Aorta (tissue), 5 donors: ENCODE measurements around the gene NPR3. TPM values are rescaled to one million over a fixed set of nuclear protein-coding genes. Genes with fewer than 3 reads are reported as not detected.
"Not testable (repeated sequence)": the region's sequence is repeated elsewhere in the genome, so short reads cannot be mapped to it uniquely, and the experiment has no call there.

ENCODE experiments used
- ATAC-seq: fragments of 200-7000 bp; cut with Tn5 transposase; one replicate; pipeline ENCODE4 v1.9.1; 2022; ENCODE audit warnings: moderate library complexity; ENCODE audit not compliant: low FRiP score
- DNase-seq, 2 donors: peaks; one replicate each; pipeline ENCODE4 v3.0.0-alpha.2; 2020
- H3K27ac ChIP-seq, 2 donors: one replicate each; pipeline ENCODE4 v1.5.1; 2013; ENCODE audit warnings: low read length in 2 of 2, mild to moderate bottlenecking in 2 of 2, moderate library complexity in 2 of 2, control low read depth in 1 of 2, inconsistent platforms in 1 of 2, low read depth in 1 of 2
- H3K27me3 ChIP-seq, 2 donors: one replicate each; pipeline ENCODE4 v1.6.1; 2013; ENCODE audit warnings: control low read depth in 1 of 2, low read length in 1 of 2, mild to moderate bottlenecking in 1 of 2, moderate library complexity in 1 of 2; ENCODE audit not compliant: insufficient read depth in 2 of 2, control insufficient read depth in 1 of 2
- H3K36me3 ChIP-seq, 2 donors: one replicate each; pipeline ENCODE4 v1.6.1; 2013; ENCODE audit warnings: control low read depth in 1 of 2, low read length in 1 of 2, mild to moderate bottlenecking in 1 of 2; ENCODE audit not compliant: insufficient read depth in 2 of 2, control insufficient read depth in 1 of 2
- H3K4me1 ChIP-seq, 2 donors: one replicate each; pipeline ENCODE4 v1.6.1; 2013; ENCODE audit warnings: low read length in 2 of 2, control low read depth in 1 of 2, mild to moderate bottlenecking in 1 of 2, moderate library complexity in 1 of 2; ENCODE audit not compliant: insufficient read depth in 2 of 2, control insufficient read depth in 1 of 2
- H3K4me3 ChIP-seq, 2 donors: one replicate each; pipeline ENCODE4 v1.5.1; 2013; ENCODE audit warnings: low read length in 2 of 2, control low read depth in 1 of 2, mild to moderate bottlenecking in 1 of 2
- H3K9me3 ChIP-seq: one replicate; pipeline ENCODE4 v1.6.1; 2013; ENCODE audit warnings: mild to moderate bottlenecking, low read length; ENCODE audit not compliant: control insufficient read depth
- WGBS, 2 donors: extraction: QIAGEN DNeasy Blood & Tissue Kit; methylation state at CpG; one replicate each; pipeline ENCODE4 v1.1.7; 2013; 5-methylcytosine and 5-hydroxymethylcytosine counted together
- intact Hi-C, 2 donors: fragments of 100-400 bp; cut with DNase I; formaldehyde crosslinking; loops; one replicate each; pipeline versions ENCODE4 v1.14.2 to v1.15.0; 2022
- polyA plus RNA-seq, 2 donors: library from polyadenylated mRNA; stranded (reverse); fragments of 200-250 nt; gene quantifications; one replicate each; pipeline ENCODE4 v1.2.3, GENCODE V29; 2013
- total RNA-seq, 2 donors: library from RNA; stranded (reverse); fragmentation: NEBNext Ultra II Directional; extraction: Animal tissue kit (Norgen Biotek cat#: 25700); gene quantifications; one replicate each; pipeline ENCODE4 v1.2.1, GENCODE V29; 2021
- donor health status: healthy with polysubstance abuse.
- donor health status: Bipolar disorder and iron deficiency.
- donor health status: DM: no; HTN: no; CAD: no.
- donor health status: DM: no; HTN: no; CAD: no.
- donor health status: DM: yes; HTN: yes; CAD: no.

Gene NPR3
- total and polyA plus RNA-seq, 4 donors: 7.9 to 29.7 (median 13.1) TPM

DNA sequence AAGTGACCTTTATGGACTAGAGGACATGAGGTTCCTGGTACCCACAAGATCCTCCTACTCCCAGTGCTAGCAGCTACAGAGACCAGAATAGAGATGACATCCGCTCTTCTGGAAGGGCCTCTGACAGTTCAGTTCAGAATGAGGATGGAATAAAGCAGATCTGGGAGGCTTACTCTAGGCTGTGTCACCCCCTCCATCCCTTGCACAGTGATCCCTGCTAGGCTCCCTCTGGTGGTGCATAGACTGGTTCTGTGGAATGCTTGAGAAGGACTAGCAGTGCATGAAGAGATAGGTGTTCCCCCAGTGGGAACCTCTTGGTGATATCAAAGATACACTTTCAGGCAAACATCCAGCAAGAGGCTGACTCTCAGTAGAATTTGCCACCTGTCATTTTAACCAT lies 83.0 kb downstream of the NPR3 start:
- Histone ChIP-seq H3K27me3 (no peaks in the 10 kb centered on the region), H3K27ac (no peak overlapping the region), H3K36me3 (peaks cover 0 to 3% of the 10 kb centered on the region in 2 donors), H3K4me3 (no peak overlapping the region), H3K9me3 (no peaks in the 10 kb centered on the region), H3K4me1 (peaks cover 0 to 4% of the 10 kb centered on the region in 2 donors)
- 92 to 95% methylated on average over 1 of the region's 1 CpG for WGBS, 2 donors
- DNase-seq (no peak), ATAC-seq (no peak)
- intact Hi-C loops: no loop called here

DNA sequence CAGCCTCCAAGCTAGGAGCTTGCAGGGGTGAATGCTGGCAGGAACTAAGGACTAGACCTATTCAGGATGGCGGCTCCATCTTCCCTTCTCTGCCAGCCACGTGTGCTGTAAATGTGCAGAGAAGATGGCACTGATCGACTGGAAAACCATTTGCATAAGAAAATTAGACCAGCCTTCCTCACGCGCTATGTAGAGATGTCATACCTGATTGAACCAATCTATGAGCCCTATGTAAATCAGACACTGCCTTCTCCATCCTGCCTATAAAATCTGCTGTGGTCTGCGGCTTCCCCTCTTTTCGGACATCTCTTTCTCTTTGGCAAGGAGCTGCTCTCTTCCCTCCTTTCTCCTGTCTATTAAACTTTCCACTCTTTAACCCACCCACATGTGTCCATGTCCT lies 91.6 kb downstream of the NPR3 start:
- Histone ChIP-seq H3K4me1 (no peaks in the 10 kb centered on the region), H3K36me3 (no peaks in the 10 kb centered on the region), H3K27me3 (no peaks in the 10 kb centered on the region), H3K4me3 (no peak overlapping the region), H3K9me3 (no peaks in the 10 kb centered on the region), H3K27ac (no peak overlapping the region)
- intact Hi-C loops: no loop called here
- 96 to 97% methylated on average over 7 of the region's 7 CpGs for WGBS, 2 donors
- ATAC-seq: no peak
- DNase-seq: no peak

DNA sequence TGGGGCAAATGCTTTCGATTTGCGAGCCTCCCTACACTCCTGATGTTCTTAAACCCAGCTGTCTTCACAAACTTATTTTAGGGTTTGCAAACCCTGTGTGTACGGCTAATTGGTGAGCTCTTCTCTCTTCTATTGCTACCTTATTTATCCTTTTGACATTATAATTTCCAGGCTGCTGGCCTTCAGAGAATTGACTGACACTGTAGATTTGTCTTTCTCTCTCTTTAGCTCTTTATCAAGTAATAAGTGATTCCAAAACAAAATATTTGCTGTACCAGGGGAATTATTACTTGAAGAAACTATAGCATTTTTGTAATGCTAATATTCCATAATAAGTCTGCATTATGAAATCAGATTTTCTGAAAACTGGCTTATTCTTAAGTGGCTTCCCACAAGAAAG lies 92.5 kb downstream of the NPR3 start:
- WGBS, 2 donors: 85 to 86% methylated on average over 3 of the region's 3 CpGs
- intact Hi-C loops: no loop called here
- no peak for DNase-seq
- no peaks in the 10 kb centered on the region for H3K4me1 ChIP-seq
- no peak overlapping the region for H3K4me3 ChIP-seq
- no peaks in the 10 kb centered on the region for H3K9me3 ChIP-seq
- H3K36me3 ChIP-seq: no peaks in the 10 kb centered on the region
- H3K27ac ChIP-seq: no peak overlapping the region
- no peaks in the 10 kb centered on the region for H3K27me3 ChIP-seq
- no peak for ATAC-seq

DNA sequence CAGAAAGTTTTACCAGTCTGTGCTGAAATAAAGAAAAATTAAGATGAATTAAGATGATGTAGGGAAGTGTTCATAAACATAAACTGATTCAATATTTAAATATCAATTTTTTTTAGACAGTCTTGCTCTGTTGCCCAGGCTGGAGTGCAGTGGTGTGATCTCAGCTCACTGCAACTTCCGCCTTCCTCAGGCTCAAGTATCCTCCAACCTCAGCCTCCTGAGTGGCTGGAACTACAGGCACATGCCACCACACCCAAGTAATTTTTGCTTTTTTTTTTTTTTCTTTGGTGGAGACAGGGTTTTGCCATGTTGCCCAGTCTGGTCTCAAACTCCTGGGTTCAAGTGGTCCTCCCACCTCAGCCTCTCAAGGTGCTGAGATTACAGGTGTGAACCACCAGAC lies 94.3 kb downstream of the NPR3 start:
- H3K27ac ChIP-seq, DNase-seq, H3K36me3 ChIP-seq, H3K9me3 ChIP-seq, H3K4me1 ChIP-seq, H3K4me3 ChIP-seq, intact Hi-C loops, ATAC-seq, H3K27me3 ChIP-seq: not testable (repeated sequence)
- 92 to 100% methylated on average over 1 of the region's 1 CpG for WGBS, 2 donors

DNA sequence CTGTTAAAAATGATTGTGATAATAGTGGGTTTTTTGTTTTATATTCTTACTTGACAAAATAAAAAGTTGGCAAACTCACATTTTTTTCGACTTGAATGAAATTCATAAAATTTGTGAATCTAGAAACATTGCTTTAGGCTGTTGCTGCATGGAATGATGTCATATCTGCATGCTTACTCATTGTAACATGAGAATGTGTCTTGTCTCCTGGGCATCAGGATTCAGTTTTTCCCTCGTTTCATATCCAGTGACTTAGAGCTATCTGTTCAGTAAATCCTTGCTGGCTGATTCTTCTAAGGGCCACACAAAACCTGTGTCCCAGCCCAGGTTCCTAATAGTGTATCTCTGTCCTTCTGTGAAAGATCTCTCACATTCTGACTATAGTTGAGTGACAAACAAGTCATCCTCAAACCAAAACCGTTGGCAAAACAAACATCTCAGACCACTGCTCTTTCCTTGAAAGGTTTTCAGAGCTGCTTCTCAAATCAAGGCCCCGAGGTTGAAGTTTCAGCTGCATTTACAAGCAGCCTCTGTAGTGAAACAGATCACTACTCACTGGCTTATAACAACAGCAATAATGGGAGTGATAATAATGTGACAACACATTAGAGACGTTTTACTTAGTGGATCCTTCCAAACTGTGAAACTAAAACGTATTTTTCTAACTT lies 95.0 kb downstream of the NPR3 start:
- no peak overlapping the region for H3K4me3 ChIP-seq
- peaks cover 0 to 2% of the 10 kb centered on the region in 2 donors for H3K4me1 ChIP-seq
- H3K36me3 ChIP-seq: no peaks in the 10 kb centered on the region
- DNase-seq (no peak), ATAC-seq (peak; percentile 31)
- no peaks in the 10 kb centered on the region for H3K9me3 ChIP-seq
- 17 to 18% methylated on average over 6 of the region's 6 CpGs for WGBS, 2 donors
- H3K27ac ChIP-seq: no peak overlapping the region
- intact Hi-C loops: no loop called here
- no peaks in the 10 kb centered on the region for H3K27me3 ChIP-seq

DNA sequence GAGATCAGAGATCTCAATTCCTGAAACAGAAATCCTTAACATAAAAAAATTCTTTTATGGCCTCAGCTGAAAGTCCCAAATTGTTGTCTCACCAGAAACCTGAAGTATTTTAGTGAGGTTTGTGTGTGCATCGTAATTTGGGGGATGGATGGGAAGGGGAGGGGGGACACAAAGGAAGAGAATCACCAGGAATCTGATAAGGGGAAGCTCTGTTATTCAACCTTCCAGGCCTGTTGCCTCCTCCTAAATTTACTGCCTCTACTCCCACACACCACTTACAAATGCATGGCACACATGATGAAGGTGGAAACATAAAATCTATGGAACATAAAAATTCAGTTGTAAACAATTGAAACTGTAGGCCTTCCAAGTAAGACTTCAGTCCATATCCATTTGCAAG lies 97.7 kb downstream of the NPR3 start:
- peaks cover 0 to 4% of the 10 kb centered on the region in 2 donors for H3K4me1 ChIP-seq
- DNase-seq: no peak
- intact Hi-C loops: no loop called here
- no peak for ATAC-seq
- H3K4me3 ChIP-seq: no peak overlapping the region
- H3K36me3 ChIP-seq: no peaks in the 10 kb centered on the region
- H3K27ac ChIP-seq: no peak overlapping the region
- 92 to 95% methylated on average over 1 of the region's 1 CpG for WGBS, 2 donors
- no peaks in the 10 kb centered on the region for H3K27me3 ChIP-seq
- H3K9me3 ChIP-seq: no peaks in the 10 kb centered on the region

DNA sequence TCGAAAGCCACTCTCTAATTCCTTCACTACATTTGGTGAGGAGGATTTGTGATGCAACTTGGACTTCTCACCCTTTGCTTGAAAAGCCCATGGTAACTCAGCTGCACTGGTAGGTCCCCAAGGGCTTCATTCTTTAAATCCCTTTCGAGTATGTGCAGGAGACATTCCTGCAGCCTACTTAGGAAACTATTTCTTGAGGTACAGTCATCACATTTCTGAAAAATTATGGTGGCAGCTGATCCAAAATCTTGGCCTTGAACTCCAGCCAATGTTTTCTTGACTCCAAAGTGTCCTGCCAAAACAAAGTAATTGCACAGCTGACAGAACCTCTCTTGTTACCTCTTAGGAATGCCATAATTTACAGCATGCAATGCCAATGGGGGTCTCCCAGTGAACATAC lies 99.7 kb downstream of the NPR3 start:
- Histone ChIP-seq H3K9me3 (no peaks in the 10 kb centered on the region), H3K4me1 (peaks cover 3 to 4% of the 10 kb centered on the region in 2 donors), H3K27me3 (no peaks in the 10 kb centered on the region), H3K36me3 (no peaks in the 10 kb centered on the region), H3K27ac (peak overlapping the region in 1 of 2 donors; percentile 86), H3K4me3 (no peak overlapping the region)
- ATAC-seq: peak; percentile 57
- 2 to 6% methylated on average over 2 of the region's 2 CpGs for WGBS, 2 donors
- no peak for DNase-seq
- intact Hi-C loops: no loop called here

DNA sequence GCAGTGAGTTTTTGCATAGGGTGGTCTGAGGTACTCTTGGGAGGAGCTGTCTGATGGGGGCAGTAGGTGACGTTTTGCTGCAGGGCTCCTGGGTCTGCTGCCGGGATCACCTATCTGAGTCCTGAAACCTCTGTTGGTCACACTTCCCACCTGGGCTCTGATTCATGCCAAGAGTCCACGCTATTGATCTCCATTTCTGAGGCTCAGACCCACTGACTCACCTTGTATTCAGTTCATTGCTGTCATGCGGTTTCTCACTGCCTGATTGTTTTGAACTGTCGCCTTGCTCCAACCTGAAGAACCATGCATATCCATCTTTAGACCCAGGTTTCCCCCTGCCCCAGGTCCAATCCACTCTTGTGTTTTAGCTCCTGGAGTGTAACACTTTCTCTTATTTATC lies 101.3 kb downstream of the NPR3 start:
- WGBS, 2 donors: 95 to 96% methylated on average over 5 of the region's 5 CpGs
- intact Hi-C loops: no loop called here
- no peak for DNase-seq

DNA sequence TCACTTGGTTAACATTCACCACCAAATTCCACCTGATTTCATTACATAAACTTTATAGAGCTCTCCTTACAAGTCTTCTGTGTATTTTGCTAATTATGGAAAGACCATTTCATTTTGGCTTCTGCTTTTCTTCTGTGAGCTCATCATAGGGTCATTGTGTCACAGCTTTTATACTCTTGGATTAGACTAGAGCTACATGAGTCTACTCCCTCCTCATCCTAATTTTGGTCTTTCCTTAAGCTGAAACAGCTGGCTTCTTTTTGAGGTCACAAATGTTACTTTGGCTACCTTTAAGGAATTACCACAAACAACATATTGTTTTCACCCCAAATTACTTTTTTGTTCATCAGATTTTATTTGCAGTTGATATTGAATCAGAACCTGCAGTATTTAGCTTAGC lies 103.0 kb downstream of the NPR3 start:
- DNase-seq (no peak), ATAC-seq (no peak)
- Histone ChIP-seq H3K27me3 (no peaks in the 10 kb centered on the region), H3K27ac (no peak overlapping the region), H3K4me1 (peaks cover 3 to 4% of the 10 kb centered on the region in 2 donors), H3K9me3 (no peaks in the 10 kb centered on the region), H3K4me3 (no peak overlapping the region), H3K36me3 (no peaks in the 10 kb centered on the region)
- intact Hi-C loops: no loop called here

More for the DNA sequence above, 101.3 kb downstream of the NPR3 start:
- no peak for ATAC-seq
- H3K27ac ChIP-seq: peak overlapping the region in 1 of 2 donors; percentile 17
- H3K27me3 ChIP-seq: no peaks in the 10 kb centered on the region
- H3K36me3 ChIP-seq: no peaks in the 10 kb centered on the region
- no peaks in the 10 kb centered on the region for H3K9me3 ChIP-seq
- no peak overlapping the region for H3K4me3 ChIP-seq
- H3K4me1 ChIP-seq: peaks cover 3 to 4% of the 10 kb centered on the region in 2 donors
